ENCODE data around the gene TOR3A.

The TOR3A gene

GRCh38 chr1:179099891-179100290, 18.0 kb downstream of the TOR3A start:
- H3K36me3 ChIP-seq (ENCODE audit: insufficient read depth), result no peaks in the 10 kb centered on the region; the same call in 1 of the 2 replicates
- H3K27ac ChIP-seq, result no peak overlapping the region
- H2AFZ ChIP-seq (ENCODE audit: low read depth), result no peak overlapping the region
- no peak for TF ChIP-seq CTCF (conservative IDR thresholded peaks at IDR 0.05; ENCODE audit: low read depth, low read length)
- no peak overlapping the region for H3K9ac ChIP-seq
- H3K4me3 ChIP-seq (IDR thresholded peaks at IDR 0.05; ENCODE audit: insufficient read depth, low read depth, low read length), result no peak overlapping the region
- H3K4me2 ChIP-seq, result no peak overlapping the region
- no peaks in the 10 kb centered on the region for H3K79me2 ChIP-seq (ENCODE audit: insufficient read depth, low read depth)
- H4K20me1 ChIP-seq (ENCODE audit: insufficient read depth), result no peaks in the 10 kb centered on the region
- no peaks in the 10 kb centered on the region for H3K4me1 ChIP-seq (ENCODE audit: low read depth, poor library complexity, severe bottlenecking)
- no peaks in the 10 kb centered on the region for H3K27me3 ChIP-seq (ENCODE audit: insufficient read depth, low read depth)

GRCh38 chr1:179101566-179101965, 19.7 kb downstream of the TOR3A start:
- Histone ChIP-seq H3K27ac (no peak overlapping the region), H3K36me3 (ENCODE audit: insufficient read depth) (no peaks in the 10 kb centered on the region), H3K4me2 (no peak overlapping the region), H3K4me3 (IDR thresholded peaks at IDR 0.05; ENCODE audit: insufficient read depth, low read depth, low read length) (no peak overlapping the region), H2AFZ (ENCODE audit: low read depth) (no peak overlapping the region), H4K20me1 (ENCODE audit: insufficient read depth) (no peaks in the 10 kb centered on the region), H3K27me3 (ENCODE audit: insufficient read depth, low read depth) (no peaks in the 10 kb centered on the region), H3K79me2 (ENCODE audit: insufficient read depth, low read depth) (no peaks in the 10 kb centered on the region), H3K9ac (no peak overlapping the region), H3K4me1 (ENCODE audit: low read depth, poor library complexity, severe bottlenecking) (no peaks in the 10 kb centered on the region)
- no peak for TF ChIP-seq CTCF (conservative IDR thresholded peaks at IDR 0.05; ENCODE audit: low read depth, low read length)

- Histone ChIP-seq H4K20me1 (ENCODE audit: insufficient read depth) (no peaks in the 10 kb centered on the region), H3K4me1 (ENCODE audit: low read depth, poor library complexity, severe bottlenecking) (no peaks in the 10 kb centered on the region), H3K79me2 (ENCODE audit: insufficient read depth, low read depth) (no peaks in the 10 kb centered on the region), H3K36me3 (ENCODE audit: insufficient read depth) (no peaks in the 10 kb centered on the region), H3K4me2 (no peak overlapping the region), H3K27me3 (ENCODE audit: insufficient read depth, low read depth) (no peaks in the 10 kb centered on the region), H3K27ac (no peak overlapping the region), H3K4me3 (IDR thresholded peaks at IDR 0.05; ENCODE audit: insufficient read depth, low read depth, low read length) (no peak overlapping the region), H3K9ac (no peak overlapping the region), H2AFZ (ENCODE audit: low read depth) (no peak overlapping the region)
- TF ChIP-seq CTCF (conservative IDR thresholded peaks at IDR 0.05; ENCODE audit: low read depth, low read length), result no peak
These were observed 22.1 kb downstream of the TOR3A start for GRCh38 chr1:179103999-179104398.

- Histone ChIP-seq H3K79me2 (ENCODE audit: insufficient read depth, low read depth) (no peaks in the 10 kb centered on the region), H3K36me3 (ENCODE audit: insufficient read depth) (no peaks in the 10 kb centered on the region)
These were observed 22.9 kb downstream of the TOR3A start for GRCh38 chr1:179104611-179105250.

More at GRCh38 chr1:179104611-179105250, 22.9 kb downstream of the TOR3A start:
- H3K9ac ChIP-seq, result no peak overlapping the region
- no peaks in the 10 kb centered on the region for H4K20me1 ChIP-seq (ENCODE audit: insufficient read depth)
- no peak overlapping the region for H3K27ac ChIP-seq
- no peaks in the 10 kb centered on the region for H3K27me3 ChIP-seq (ENCODE audit: insufficient read depth, low read depth)
- H2AFZ ChIP-seq (ENCODE audit: low read depth), result no peak overlapping the region
- no peak overlapping the region for H3K4me3 ChIP-seq (IDR thresholded peaks at IDR 0.05; ENCODE audit: insufficient read depth, low read depth, low read length)
- H3K4me2 ChIP-seq, result no peak overlapping the region
- no peaks in the 10 kb centered on the region for H3K4me1 ChIP-seq (ENCODE audit: low read depth, poor library complexity, severe bottlenecking)
- TF ChIP-seq CTCF (conservative IDR thresholded peaks at IDR 0.05; ENCODE audit: low read depth, low read length), result no peak
